ENCODE data around the gene ANKRD22. TPM values are rescaled to one million over a fixed set of nuclear protein-coding genes. Genes with fewer than 3 reads are reported as not detected.

The ANKRD22 gene
- total and polyA plus RNA-seq, 2 of the 8 experiments (the other 6 are each of a cell fraction or from before 2014, with no cell fraction given) = 0.68 TPM; not detected in 1

DNA sequence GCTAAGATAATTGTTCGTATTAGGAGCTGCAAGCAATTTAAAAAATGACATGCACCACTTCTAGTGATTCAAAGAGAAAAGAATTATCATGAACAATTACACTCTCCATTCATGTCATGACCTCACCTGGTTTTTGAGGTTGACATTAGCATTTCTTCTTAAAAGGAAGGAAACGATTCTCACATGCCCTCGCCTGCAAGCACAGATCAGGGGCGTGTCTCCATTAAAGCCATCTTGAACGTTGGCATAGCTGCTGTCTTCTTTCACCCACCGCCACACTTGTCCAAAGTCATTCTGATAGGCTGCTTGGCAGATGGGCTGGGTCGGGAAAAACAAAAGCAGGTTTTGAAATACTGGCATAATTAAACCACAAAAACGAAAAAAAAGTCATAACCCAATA is 19.9 kb downstream of the ANKRD22 start:
- Histone ChIP-seq H2BK20ac (ENCODE audit: low read length) (no peak overlapping the region), H2AK5ac (ENCODE audit: low read depth, low read length) (no peak overlapping the region), H4K20me1 (replicated peaks in 1 of 2; ENCODE audit: control insufficient read depth in 1 of 2, insufficient read depth in 2 of 2, low read length in 2 of 2) (no peaks in the 10 kb centered on the region), H2BK5ac (ENCODE audit: low read depth, low read length) (no peak overlapping the region), H4K8ac (ENCODE audit: extremely low read depth, insufficient read depth, low read length) (no peak overlapping the region), H3K9ac (replicated peaks in 1 of 4; ENCODE audit: extremely low read depth in 1 of 4, low read depth in 3 of 4, low read length in 3 of 4) (no peak overlapping the region), H3K56ac (replicated peaks; ENCODE audit: insufficient read length, low read depth, low read length) (no peak overlapping the region), H3K27ac (ENCODE audit: low read depth, low read length) (no peak overlapping the region), H4K91ac (replicated peaks; ENCODE audit: insufficient read length, low read length) (no peak overlapping the region), H3K18ac (ENCODE audit: extremely low read depth, low read length) (no peak overlapping the region), H3K79me1 (ENCODE audit: low read depth, low read length) (no peaks in the 10 kb centered on the region), H3K4me1 (replicated peaks in 1 of 4; ENCODE audit: control insufficient read depth in 3 of 4, insufficient read depth in 4 of 4, low read length in 3 of 4) (no peaks in the 10 kb centered on the region), H3K36me3 (ENCODE audit: control insufficient read depth in 2 of 4, insufficient read depth in 4 of 4, low read length in 3 of 4) (no peaks in the 10 kb centered on the region), H3K27me3 (replicated peaks in 1 of 4; ENCODE audit: control insufficient read depth in 3 of 4, extremely low read depth in 1 of 4, insufficient read depth in 3 of 4, low read length in 3 of 4) (no peaks in the 10 kb centered on the region), H2BK120ac (replicated peaks; ENCODE audit: low read depth, low read length) (no peak overlapping the region), H3K4me3 (ENCODE audit: extremely low read depth in 1 of 4, insufficient read depth in 2 of 4, low read depth in 3 of 4, low read length in 4 of 4) (no peak overlapping the region), H2BK12ac (ENCODE audit: low read depth, low read length) (no peak overlapping the region), H3K79me2 (ENCODE audit: control insufficient read depth in 1 of 2, insufficient read depth in 2 of 2, low read length in 2 of 2) (no peaks in the 10 kb centered on the region), H3K4me2 (ENCODE audit: insufficient read depth in 1 of 2, low read depth in 2 of 2, low read length in 2 of 2) (no peak overlapping the region), H3K14ac (ENCODE audit: insufficient read length) (no peak overlapping the region), H3K9me3 (ENCODE audit: insufficient read depth in 2 of 2, low read depth in 1 of 2, low read length in 1 of 2) (no peaks in the 10 kb centered on the region), H2BK15ac (ENCODE audit: low read length) (no peak overlapping the region), H3K23ac (ENCODE audit: insufficient read length) (no peak overlapping the region), H3K4ac (replicated peaks; ENCODE audit: insufficient read length, low read depth, low read length) (no peak overlapping the region), H2AFZ (ENCODE audit: low read length) (no peak overlapping the region), H3K23me2 (ENCODE audit: low read depth, low read length) (no peaks in the 10 kb centered on the region), H4K5ac (ENCODE audit: insufficient read length, low read depth, low read length) (no peak overlapping the region)
- 80% methylated on average over 8 of the region's 8 CpGs; no CpG with 5 or more reads in 1 of the 2 experiments for WGBS, 2 experiments (ENCODE audit: extremely low coverage in 1 of 2, insufficient coverage in 1 of 2, insufficient read length in 1 of 2, insufficient replicate concordance in 2 of 2, low coverage in 1 of 2, low lambda C conversion rate in 2 of 2, missing lambda C conversion rate in 1 of 2)
- ChIA-PET POLR2A (ENCODE audit: partially characterized antibody) (no interaction called here), CTCF (ENCODE audit: partially characterized antibody) (interaction anchor here (1.1 to 2.4 kb wide), 4 partner anchors 13 to 200 kb away, joined by 3 to 21 read pairs (median 3); no protein-coding TSS in a partner anchor)
- TF ChIP-seq SIRT6 (IDR thresholded peaks at IDR 0.05; ENCODE audit: low read length) (no peak), EZH2 (IDR thresholded peaks at IDR 0.05; ENCODE audit: low read depth, low read length, severe bottlenecking) (no peak), JUND (IDR thresholded peaks at IDR 0.05; ENCODE audit: low read length) (no peak), NANOG (IDR thresholded peaks at IDR 0.05; ENCODE audit: insufficient read depth, low read depth, low read length, poor library complexity, severe bottlenecking) (no peak), CEBPB (IDR thresholded peaks at IDR 0.05; ENCODE audit: low read depth, low read length) (no peak), TEAD4 (IDR thresholded peaks at IDR 0.05; ENCODE audit: low read depth, low read length) (no peak), CBX8 (IDR thresholded peaks at IDR 0.05; ENCODE audit: borderline replicate concordance, low read depth, low read length) (no peak), POLR2A (IDR thresholded peaks at IDR 0.05; ENCODE audit: control extremely low read depth in 1 of 2, low read depth in 2 of 2, low read length in 2 of 2) (no peak)
- TF ChIP-seq, protein P1, sequence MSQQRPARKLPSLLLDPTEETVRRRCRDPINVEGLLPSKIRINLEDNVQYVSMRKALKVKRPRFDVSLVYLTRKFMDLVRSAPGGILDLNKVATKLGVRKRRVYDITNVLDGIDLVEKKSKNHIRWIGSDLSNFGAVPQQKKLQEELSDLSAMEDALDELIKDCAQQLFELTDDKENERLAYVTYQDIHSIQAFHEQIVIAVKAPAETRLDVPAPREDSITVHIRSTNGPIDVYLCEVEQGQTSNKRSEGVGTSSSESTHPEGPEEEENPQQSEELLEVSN (IDR thresholded peaks at IDR 0.05) = no peak
- no peak for DNase-seq (ENCODE audit: low read depth in 1 of 2, low spot score in 2 of 2)
- FAIRE-seq = no peak
